K562 (cell line): Measurements from ENCODE around the gene SLX4IP.

Source experiments
- FOSL1 ChIP-seq: fragments of 200-800 bp; sonication (Bioruptor generic); conservative IDR thresholded peaks from 2 replicates; pipeline ENCODE4 v1.6.1; 2016; ENCODE audit warnings: missing genetic modification characterization, missing compliant biosample characterization
- POLR2A ChIP-seq: fragments of 450-650 bp; conservative IDR thresholded peaks from 2 replicates; pipeline ENCODE4 v1.6.1; 2016
- SIN3A ChIP-seq, 2 experiments: fragments of 150-350 bp in 1 of 2; IDR thresholded peaks; 2 replicates each; pipeline ENCODE4 v1.6.1; 2011 to 2016; ENCODE audit warnings: borderline replicate concordance in 2 of 2, low read depth in 2 of 2, low read length in 2 of 2, mild to moderate bottlenecking in 2 of 2, moderate library complexity in 2 of 2; ENCODE audit not compliant: control insufficient read depth in 1 of 2
- SRF ChIP-seq, 2 experiments: fragments of 250-450, 450-650 bp in 1 of 2; sonication (Bioruptor Pico) in 1 of 2; sonication (generic) in 1 of 2; formaldehyde crosslinking; IDR thresholded peaks; 2 replicates each; pipeline versions ENCODE4 v1.5.0 to v1.5.1; 2020 to 2022; ENCODE audit warnings: mild to moderate bottlenecking in 1 of 2, missing genetic modification reagents in 1 of 2
- ZFX ChIP-seq: sonication (generic); formaldehyde crosslinking; IDR thresholded peaks from 2 replicates; pipeline ENCODE4 v1.8.0; 2022; ENCODE audit warnings: mild to moderate bottlenecking, missing genetic modification reagents, moderate library complexity
- TF ChIP-seq, protein P1 (sequence below), 2 experiments: fragments of 450-650 bp in 1 of 2; sonication (generic) in 1 of 2; formaldehyde crosslinking in 1 of 2; IDR thresholded peaks; 2 replicates each; pipeline versions ENCODE4 v1.7.1 to v1.9.0; 2016 to 2022; ENCODE audit warnings: inconsistent platforms in 1 of 2, mild to moderate bottlenecking in 1 of 2, missing genetic modification reagents in 1 of 2
- TF ChIP-seq, protein P2 (sequence below), 3 experiments: IDR thresholded peaks in 2 of 3; conservative IDR thresholded peaks in 1 of 3; 2 replicates each; pipeline ENCODE4 v1.5.1; 2011 to 2012; ENCODE audit warnings: low read length in 3 of 3, mild to moderate bottlenecking in 3 of 3, control low read depth in 2 of 3, improper control_type of control experiment in 1 of 3, inconsistent platforms in 1 of 3, low read depth in 1 of 3, mixed read lengths in 1 of 3, moderate library complexity in 1 of 3; ENCODE audit not compliant: insufficient read depth in 2 of 3

DNA sequence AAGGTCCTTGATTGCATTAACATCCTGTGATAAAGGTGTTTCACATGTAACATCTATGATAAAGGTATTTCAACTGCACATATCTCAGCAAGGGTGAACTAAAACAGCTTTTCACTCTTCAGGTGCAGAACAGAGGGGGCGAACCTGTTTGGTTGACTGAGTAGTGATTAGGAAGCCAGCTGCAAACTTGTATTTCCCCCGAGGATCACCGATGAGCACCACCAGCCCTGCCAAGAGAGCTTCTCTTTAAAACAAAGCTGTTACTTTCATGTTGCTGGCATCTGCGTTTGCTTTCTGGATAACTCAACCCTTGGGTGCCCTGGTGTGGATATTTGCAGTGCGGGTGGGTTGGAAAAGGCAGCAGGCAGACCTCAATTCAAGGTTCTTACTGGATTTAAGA is 199.1 kb downstream of the SLX4IP start:
- no peak for TF ChIP-seq POLR2A
- TF ChIP-seq, protein P1, sequence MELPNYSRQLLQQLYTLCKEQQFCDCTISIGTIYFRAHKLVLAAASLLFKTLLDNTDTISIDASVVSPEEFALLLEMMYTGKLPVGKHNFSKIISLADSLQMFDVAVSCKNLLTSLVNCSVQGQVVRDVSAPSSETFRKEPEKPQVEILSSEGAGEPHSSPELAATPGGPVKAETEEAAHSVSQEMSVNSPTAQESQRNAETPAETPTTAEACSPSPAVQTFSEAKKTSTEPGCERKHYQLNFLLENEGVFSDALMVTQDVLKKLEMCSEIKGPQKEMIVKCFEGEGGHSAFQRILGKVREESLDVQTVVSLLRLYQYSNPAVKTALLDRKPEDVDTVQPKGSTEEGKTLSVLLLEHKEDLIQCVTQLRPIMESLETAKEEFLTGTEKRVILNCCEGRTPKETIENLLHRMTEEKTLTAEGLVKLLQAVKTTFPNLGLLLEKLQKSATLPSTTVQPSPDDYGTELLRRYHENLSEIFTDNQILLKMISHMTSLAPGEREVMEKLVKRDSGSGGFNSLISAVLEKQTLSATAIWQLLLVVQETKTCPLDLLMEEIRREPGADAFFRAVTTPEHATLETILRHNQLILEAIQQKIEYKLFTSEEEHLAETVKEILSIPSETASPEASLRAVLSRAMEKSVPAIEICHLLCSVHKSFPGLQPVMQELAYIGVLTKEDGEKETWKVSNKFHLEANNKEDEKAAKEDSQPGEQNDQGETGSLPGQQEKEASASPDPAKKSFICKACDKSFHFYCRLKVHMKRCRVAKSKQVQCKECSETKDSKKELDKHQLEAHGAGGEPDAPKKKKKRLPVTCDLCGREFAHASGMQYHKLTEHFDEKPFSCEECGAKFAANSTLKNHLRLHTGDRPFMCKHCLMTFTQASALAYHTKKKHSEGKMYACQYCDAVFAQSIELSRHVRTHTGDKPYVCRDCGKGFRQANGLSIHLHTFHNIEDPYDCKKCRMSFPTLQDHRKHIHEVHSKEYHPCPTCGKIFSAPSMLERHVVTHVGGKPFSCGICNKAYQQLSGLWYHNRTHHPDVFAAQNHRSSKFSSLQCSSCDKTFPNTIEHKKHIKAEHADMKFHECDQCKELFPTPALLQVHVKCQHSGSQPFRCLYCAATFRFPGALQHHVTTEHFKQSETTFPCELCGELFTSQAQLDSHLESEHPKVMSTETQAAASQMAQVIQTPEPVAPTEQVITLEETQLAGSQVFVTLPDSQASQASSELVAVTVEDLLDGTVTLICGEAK (IDR thresholded peaks at IDR 0.05): no peak
- TF ChIP-seq, protein P1 (CRISPR knock-in tag; IDR thresholded peaks at IDR 0.05): no peak
- TF ChIP-seq, protein P2, sequence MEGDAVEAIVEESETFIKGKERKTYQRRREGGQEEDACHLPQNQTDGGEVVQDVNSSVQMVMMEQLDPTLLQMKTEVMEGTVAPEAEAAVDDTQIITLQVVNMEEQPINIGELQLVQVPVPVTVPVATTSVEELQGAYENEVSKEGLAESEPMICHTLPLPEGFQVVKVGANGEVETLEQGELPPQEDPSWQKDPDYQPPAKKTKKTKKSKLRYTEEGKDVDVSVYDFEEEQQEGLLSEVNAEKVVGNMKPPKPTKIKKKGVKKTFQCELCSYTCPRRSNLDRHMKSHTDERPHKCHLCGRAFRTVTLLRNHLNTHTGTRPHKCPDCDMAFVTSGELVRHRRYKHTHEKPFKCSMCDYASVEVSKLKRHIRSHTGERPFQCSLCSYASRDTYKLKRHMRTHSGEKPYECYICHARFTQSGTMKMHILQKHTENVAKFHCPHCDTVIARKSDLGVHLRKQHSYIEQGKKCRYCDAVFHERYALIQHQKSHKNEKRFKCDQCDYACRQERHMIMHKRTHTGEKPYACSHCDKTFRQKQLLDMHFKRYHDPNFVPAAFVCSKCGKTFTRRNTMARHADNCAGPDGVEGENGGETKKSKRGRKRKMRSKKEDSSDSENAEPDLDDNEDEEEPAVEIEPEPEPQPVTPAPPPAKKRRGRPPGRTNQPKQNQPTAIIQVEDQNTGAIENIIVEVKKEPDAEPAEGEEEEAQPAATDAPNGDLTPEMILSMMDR (IDR thresholded peaks at IDR 0.05 in 2 of 3, conservative IDR thresholded peaks at IDR 0.05 in 1 of 3; ENCODE audit: insufficient read depth in 2 of 3, low read depth in 1 of 3, low read length in 3 of 3): no peak
- TF ChIP-seq SRF (CRISPR knock-in tag; IDR thresholded peaks at IDR 0.05): no peak
- no peak for TF ChIP-seq SIN3A (IDR thresholded peaks at IDR 0.05; ENCODE audit: borderline replicate concordance in 2 of 2, control insufficient read depth in 1 of 2, low read depth in 2 of 2, low read length in 2 of 2)
- no peak for TF ChIP-seq FOSL1 (tag)
- no peak for TF ChIP-seq ZFX (CRISPR knock-in tag)
